ENCODE measurements around the gene CIB4.

DNA sequence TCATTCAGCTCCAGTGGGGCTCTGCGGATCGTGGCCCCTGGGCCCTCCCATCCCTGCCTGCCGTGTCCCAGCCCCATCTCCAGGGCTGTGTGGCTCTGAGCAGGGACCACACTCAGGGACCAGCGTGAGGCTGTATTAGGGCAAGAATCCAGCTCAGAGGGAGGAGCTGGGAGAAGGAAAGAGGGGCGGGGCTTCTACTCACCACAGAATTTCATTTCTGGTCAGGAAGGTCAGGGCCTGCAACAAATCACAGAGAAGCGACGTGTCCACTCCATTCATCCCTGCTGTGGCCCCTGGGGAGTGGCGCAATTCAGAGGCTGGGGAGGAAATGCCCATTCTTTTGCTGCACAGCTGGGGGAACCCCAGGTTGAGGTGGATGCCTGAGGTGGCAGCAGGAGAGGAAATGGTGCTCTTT lies 828 bp downstream of the CIB4 start:
- TF ChIP-seq YY1 (IDR thresholded peaks at IDR 0.05; ENCODE audit: low read depth) = no peak
- TF ChIP-seq, protein P1, sequence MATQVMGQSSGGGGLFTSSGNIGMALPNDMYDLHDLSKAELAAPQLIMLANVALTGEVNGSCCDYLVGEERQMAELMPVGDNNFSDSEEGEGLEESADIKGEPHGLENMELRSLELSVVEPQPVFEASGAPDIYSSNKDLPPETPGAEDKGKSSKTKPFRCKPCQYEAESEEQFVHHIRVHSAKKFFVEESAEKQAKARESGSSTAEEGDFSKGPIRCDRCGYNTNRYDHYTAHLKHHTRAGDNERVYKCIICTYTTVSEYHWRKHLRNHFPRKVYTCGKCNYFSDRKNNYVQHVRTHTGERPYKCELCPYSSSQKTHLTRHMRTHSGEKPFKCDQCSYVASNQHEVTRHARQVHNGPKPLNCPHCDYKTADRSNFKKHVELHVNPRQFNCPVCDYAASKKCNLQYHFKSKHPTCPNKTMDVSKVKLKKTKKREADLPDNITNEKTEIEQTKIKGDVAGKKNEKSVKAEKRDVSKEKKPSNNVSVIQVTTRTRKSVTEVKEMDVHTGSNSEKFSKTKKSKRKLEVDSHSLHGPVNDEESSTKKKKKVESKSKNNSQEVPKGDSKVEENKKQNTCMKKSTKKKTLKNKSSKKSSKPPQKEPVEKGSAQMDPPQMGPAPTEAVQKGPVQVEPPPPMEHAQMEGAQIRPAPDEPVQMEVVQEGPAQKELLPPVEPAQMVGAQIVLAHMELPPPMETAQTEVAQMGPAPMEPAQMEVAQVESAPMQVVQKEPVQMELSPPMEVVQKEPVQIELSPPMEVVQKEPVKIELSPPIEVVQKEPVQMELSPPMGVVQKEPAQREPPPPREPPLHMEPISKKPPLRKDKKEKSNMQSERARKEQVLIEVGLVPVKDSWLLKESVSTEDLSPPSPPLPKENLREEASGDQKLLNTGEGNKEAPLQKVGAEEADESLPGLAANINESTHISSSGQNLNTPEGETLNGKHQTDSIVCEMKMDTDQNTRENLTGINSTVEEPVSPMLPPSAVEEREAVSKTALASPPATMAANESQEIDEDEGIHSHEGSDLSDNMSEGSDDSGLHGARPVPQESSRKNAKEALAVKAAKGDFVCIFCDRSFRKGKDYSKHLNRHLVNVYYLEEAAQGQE (IDR thresholded peaks at IDR 0.05; ENCODE audit: low read depth) = no peak
- peak; percentile 11; the same call in 1 of the 2 replicates for TF ChIP-seq RAD21 (IDR thresholded peaks at IDR 0.05; ENCODE audit: low read depth)
- peak; percentile 92 for TF ChIP-seq CEBPB (IDR thresholded peaks at IDR 0.05)
- peak; percentile 73; the same call in 1 of the 2 replicates for TF ChIP-seq EP300 (IDR thresholded peaks at IDR 0.05; ENCODE audit: borderline replicate concordance)
- TF ChIP-seq NFIC (IDR thresholded peaks at IDR 0.05) = peak; percentile 69
- TF ChIP-seq, protein P2, sequence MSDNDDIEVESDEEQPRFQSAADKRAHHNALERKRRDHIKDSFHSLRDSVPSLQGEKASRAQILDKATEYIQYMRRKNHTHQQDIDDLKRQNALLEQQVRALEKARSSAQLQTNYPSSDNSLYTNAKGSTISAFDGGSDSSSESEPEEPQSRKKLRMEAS (IDR thresholded peaks at IDR 0.05) = peak; percentile 33; the same call in 1 of the 2 replicates
- TF ChIP-seq TCF12 (IDR thresholded peaks at IDR 0.05; ENCODE audit: low read depth) = peak; percentile 65; the same call in 1 of the 2 replicates
- no peak for TF ChIP-seq EGR1 (IDR thresholded peaks at IDR 0.05)
- TF ChIP-seq CREB1 (IDR thresholded peaks at IDR 0.05; ENCODE audit: low read depth) = no peak; the same call in 1 of the 2 replicates
- no peak for TF ChIP-seq ZBTB7A (IDR thresholded peaks at IDR 0.05; ENCODE audit: low read depth)
- TF ChIP-seq TEAD4 (IDR thresholded peaks at IDR 0.05) = peak; percentile 80
- no peak for TF ChIP-seq TAF1 (IDR thresholded peaks at IDR 0.05; ENCODE audit: low read depth)
- TF ChIP-seq, protein P3, sequence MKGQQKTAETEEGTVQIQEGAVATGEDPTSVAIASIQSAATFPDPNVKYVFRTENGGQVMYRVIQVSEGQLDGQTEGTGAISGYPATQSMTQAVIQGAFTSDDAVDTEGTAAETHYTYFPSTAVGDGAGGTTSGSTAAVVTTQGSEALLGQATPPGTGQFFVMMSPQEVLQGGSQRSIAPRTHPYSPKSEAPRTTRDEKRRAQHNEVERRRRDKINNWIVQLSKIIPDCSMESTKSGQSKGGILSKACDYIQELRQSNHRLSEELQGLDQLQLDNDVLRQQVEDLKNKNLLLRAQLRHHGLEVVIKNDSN (IDR thresholded peaks at IDR 0.05) = 0 out of 2 replicates have a peak, but pooled peaks have one; percentile 9
